Fibroblast of skin of left biceps (primary cell): Measurements from ENCODE around the gene RPL4.

Experiments used
- DNase-seq, 2 experiments: peaks; one replicate each; pipeline ENCODE4 v3.0.0-alpha.2; 2013; ENCODE audit warnings: low read depth in 2 of 2

The RPL4 gene

DNA sequence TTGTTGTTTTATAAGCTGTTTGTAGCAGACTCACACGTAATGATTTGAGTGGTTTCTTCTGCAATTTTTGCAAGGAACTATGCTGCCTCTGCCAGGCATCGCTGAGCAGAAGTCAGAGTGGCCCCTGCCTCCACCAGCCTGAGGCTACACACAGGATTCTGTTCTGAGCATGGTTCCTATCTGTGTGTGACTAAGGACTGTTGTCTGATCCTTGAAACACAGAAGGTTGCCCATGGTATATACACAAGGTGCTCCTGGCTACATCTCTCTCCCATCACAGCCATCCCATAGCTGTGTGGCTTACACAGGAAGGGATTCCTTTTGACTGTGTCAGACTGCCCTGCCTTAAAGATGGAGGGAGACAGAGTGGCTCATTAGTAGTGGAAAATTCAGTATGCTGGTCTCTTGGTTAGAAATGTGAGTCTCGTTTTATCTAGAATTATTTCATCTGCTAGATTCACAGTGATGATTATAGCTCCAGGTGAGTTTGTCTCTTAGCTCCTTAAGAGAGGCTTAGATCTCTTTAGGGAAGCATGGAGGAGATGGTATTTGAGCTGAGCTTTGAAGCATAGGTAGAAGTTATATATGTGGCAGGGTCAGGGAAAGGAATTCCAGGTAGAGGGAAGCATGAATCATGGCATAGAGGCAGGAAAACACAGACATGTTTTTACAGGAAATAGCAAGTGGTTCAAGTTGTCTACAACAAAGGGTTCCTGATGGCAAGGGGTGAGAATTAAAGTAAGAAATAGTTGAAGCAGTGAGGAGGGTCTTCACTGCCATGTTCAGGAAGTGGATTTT lies 44.6 kb downstream of the RPL4 start:
- DNase-seq = no peak

DNA sequence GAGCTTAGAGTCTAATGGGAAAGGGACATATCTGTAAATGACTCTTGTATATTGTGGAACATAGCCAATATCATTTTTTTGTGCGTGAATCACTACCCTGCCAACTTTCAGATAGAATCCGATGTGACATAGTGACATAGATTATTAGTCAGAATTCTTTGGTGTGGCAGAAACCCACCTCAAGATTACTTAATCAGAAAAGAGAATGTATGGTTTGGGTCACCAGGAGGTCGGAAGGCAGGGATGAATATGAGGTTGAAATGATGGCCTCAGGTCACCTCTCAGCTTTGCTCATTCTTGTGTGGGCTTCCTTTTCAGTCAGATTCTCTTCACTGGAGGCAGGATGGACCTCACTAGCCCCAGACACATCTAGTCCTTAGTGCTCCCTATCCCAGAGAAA lies 48.4 kb downstream of the RPL4 start:
- no peak for DNase-seq

DNA sequence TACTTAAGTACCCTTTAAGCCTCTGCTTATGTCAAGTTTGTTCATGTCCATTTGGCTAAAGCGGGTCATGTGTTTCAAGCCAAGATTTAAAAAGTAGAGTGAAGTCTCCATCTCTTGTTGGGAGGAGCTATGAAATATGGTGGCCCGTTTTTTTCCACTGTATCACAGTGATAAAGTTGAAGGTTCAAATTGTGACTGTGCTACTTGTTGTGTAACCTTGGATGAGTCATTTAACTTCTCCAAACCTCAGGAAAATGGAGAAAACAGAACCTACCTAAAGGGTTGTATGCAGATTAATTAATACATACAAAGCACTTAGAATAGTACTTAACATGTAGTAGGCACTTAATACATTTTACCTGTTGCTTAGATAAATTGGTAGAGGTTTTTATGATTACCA lies 50.5 kb downstream of the RPL4 start:
- DNase-seq = no peak

DNA sequence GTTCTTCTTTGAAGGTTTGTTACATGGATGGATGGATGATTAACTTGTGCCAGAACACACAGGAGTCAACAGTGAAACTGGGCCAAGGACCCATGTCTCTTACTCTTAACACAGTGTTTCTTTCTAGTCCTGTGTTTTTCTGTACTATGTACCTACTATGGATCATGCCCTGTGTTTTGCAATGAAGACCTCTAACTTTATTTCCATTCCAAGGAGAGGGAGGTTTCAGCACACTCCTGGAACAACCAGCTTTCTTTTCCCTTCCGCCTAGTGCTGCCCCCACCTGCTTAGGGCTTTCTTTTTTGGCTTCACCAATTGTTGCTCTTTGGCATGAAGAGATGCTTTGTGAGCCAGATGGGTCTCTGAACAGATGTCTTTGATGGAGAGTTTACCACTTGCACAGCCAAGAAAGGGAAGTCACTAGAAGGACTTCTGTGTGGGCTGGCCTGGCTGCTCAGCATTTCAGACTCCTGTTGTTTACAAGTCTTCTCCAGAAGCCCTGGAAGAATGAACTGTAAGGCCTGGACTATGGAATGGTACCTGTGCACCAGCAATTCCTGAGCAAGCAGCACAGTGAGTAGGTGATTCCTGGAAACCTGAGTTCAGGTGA lies 51.6 kb downstream of the RPL4 start:
- no peak for DNase-seq

DNA sequence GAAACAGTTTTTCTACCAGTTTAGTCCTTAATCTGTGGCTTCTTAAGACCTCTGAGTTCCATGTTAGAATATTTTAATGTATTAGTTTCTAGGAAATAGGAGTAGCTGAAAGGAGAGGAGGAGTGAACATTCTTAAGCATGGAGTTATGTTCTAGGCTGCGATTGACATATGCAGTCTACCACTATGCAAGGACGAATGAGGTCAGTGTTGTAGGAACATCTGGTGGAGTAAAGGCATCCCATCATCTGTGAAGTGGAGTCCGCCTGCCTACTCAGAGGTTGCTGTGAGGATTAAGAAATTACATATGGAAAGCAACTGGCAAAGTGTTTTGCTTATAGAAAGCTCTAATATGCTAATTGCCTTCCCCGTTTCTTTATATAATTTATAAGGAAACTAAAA lies 52.2 kb downstream of the RPL4 start:
- no peak for DNase-seq
